Measurements from ENCODE around the gene MAGOH. TPM values are rescaled to one million over a fixed set of nuclear protein-coding genes. Genes with fewer than 3 reads are reported as not detected.

The MAGOH gene
- total and polyA plus RNA-seq, 4 donors = 16.4 to 32.5 (median 26.5) TPM

- WGBS = 96% methylated on average over 4 of the region's 4 CpGs
- H3K4me3 ChIP-seq (ENCODE audit: low read depth in 1 of 3, low read length in 3 of 3) = no peak overlapping the region
- TF ChIP-seq SP1 (IDR thresholded peaks at IDR 0.05) (no peak), GABPA (IDR thresholded peaks at IDR 0.05 in 1 of 2, conservative IDR thresholded peaks at IDR 0.05 in 1 of 2) (no peak), YY1 (IDR thresholded peaks at IDR 0.05) (no peak), REST (IDR thresholded peaks at IDR 0.05) (no peak), MAX (IDR thresholded peaks at IDR 0.05) (no peak), EGR1 (IDR thresholded peaks at IDR 0.05; ENCODE audit: low read depth in 2 of 2) (no peak), ZBTB33 (IDR thresholded peaks at IDR 0.05) (no peak)
- no peak overlapping the region for H3K9ac ChIP-seq (ENCODE audit: low read depth in 1 of 2, low read length in 2 of 2)
- no peak for DNase-seq (ENCODE audit: low spot score)
- H3K27ac ChIP-seq (ENCODE audit: low read depth in 1 of 2, low read length in 2 of 2) = no peak overlapping the region
- no peaks in the 10 kb centered on the region for H3K36me3 ChIP-seq (ENCODE audit: control insufficient read depth in 4 of 4, insufficient read depth in 3 of 4, low read depth in 1 of 4, low read length in 3 of 4)
- no peaks in the 10 kb centered on the region for H3K4me1 ChIP-seq (ENCODE audit: control insufficient read depth in 4 of 4, insufficient read depth in 4 of 4, low read length in 3 of 4)
- peaks cover 0 to 2% (median 0%) of the 10 kb centered on the region in 4 donors for H3K27me3 ChIP-seq (ENCODE audit: control insufficient read depth in 4 of 4, insufficient read depth in 4 of 4, low read length in 3 of 4)
- H3K9me3 ChIP-seq (ENCODE audit: control insufficient read depth in 4 of 4, low read length in 3 of 4) = no peaks in the 10 kb centered on the region
These were observed 16.7 kb upstream of the MAGOH start for GRCh38 chr1:53255031-53255430.

GRCh38 chr1:53254011-53254640 is 15.8 kb upstream of the MAGOH start:
- peaks cover 0 to 2% (median 0%) of the 10 kb centered on the region in 4 donors for H3K27me3 ChIP-seq (ENCODE audit: control insufficient read depth in 4 of 4, insufficient read depth in 4 of 4, low read length in 3 of 4)
- no peaks in the 10 kb centered on the region for H3K4me1 ChIP-seq (ENCODE audit: control insufficient read depth in 4 of 4, insufficient read depth in 4 of 4, low read length in 3 of 4)
- no peak overlapping the region for H3K4me3 ChIP-seq (ENCODE audit: low read depth in 1 of 3, low read length in 3 of 3)
- no peak overlapping the region for H3K9ac ChIP-seq (ENCODE audit: low read depth in 1 of 2, low read length in 2 of 2)
- 71% methylated on average over 4 of the region's 4 CpGs for WGBS
- no peaks in the 10 kb centered on the region for H3K9me3 ChIP-seq (ENCODE audit: control insufficient read depth in 4 of 4, low read length in 3 of 4)
- no peaks in the 10 kb centered on the region for H3K36me3 ChIP-seq (ENCODE audit: control insufficient read depth in 4 of 4, insufficient read depth in 3 of 4, low read depth in 1 of 4, low read length in 3 of 4)
- TF ChIP-seq RXRA (IDR thresholded peaks at IDR 0.05) = no peak
- DNase-seq (ENCODE audit: low spot score) = no peak
- H3K27ac ChIP-seq (ENCODE audit: low read depth in 1 of 2, low read length in 2 of 2) = no peak overlapping the region

- Histone ChIP-seq H3K9ac (ENCODE audit: low read depth in 1 of 2, low read length in 2 of 2) (no peak overlapping the region), H3K27me3 (ENCODE audit: control insufficient read depth in 4 of 4, insufficient read depth in 4 of 4, low read length in 3 of 4) (no peaks in the 10 kb centered on the region), H3K4me3 (ENCODE audit: low read depth in 1 of 3, low read length in 3 of 3) (no peak overlapping the region), H3K36me3 (ENCODE audit: control insufficient read depth in 4 of 4, insufficient read depth in 3 of 4, low read depth in 1 of 4, low read length in 3 of 4) (no peaks in the 10 kb centered on the region), H3K27ac (ENCODE audit: low read depth in 1 of 2, low read length in 2 of 2) (no peak overlapping the region), H3K4me1 (ENCODE audit: control insufficient read depth in 4 of 4, insufficient read depth in 4 of 4, low read length in 3 of 4) (no peaks in the 10 kb centered on the region), H3K9me3 (ENCODE audit: control insufficient read depth in 4 of 4, low read length in 3 of 4) (no peaks in the 10 kb centered on the region)
- 70% methylated on average over 4 of the region's 4 CpGs for WGBS
- DNase-seq (ENCODE audit: low spot score) = no peak
- no peak for TF ChIP-seq HNF4G (IDR thresholded peaks at IDR 0.05)
- TF ChIP-seq CTCF (IDR thresholded peaks at IDR 0.05; ENCODE audit: low read depth, low read length, missing input control) = no peak
- TF ChIP-seq HNF4A (conservative IDR thresholded peaks at IDR 0.05) = no peak
- TF ChIP-seq MAX (IDR thresholded peaks at IDR 0.05) = no peak
- TF ChIP-seq REST (IDR thresholded peaks at IDR 0.05) = no peak
- TF ChIP-seq EGR1 (IDR thresholded peaks at IDR 0.05; ENCODE audit: low read depth in 2 of 2) = no peak
- TF ChIP-seq TAF1 (conservative IDR thresholded peaks at IDR 0.05) = no peak
These were observed 12.0 kb upstream of the MAGOH start for GRCh38 chr1:53250325-53250724.
